Gastrocnemius medialis (tissue), 4 donors: ENCODE measurements around the gene GRIN3A. TPM values are rescaled to one million over a fixed set of nuclear protein-coding genes. Genes with fewer than 3 reads are reported as not detected.

ENCODE experiments used
- ATAC-seq, 2 donors: fragments of 150-250 bp; one replicate each; pipeline ENCODE4 v1.9.1; 2016
- DNase-seq, 2 donors: peaks; one replicate each; pipeline ENCODE4 v3.0.0-alpha.2; 2019
- H3K27ac ChIP-seq, 4 donors: fragments of 200-600 bp; sonication (generic); 1 replicate in 1 of 4; 2 replicates in 3 of 4; pipeline ENCODE4 v1.5.1; 2016 to 2018; ENCODE audit warnings: mild to moderate bottlenecking in 2 of 4, moderate library complexity in 1 of 4
- H3K27me3 ChIP-seq, 3 donors: fragments of 200-600 bp; sonication (generic) in 2 of 3; 1 replicate in 1 of 3; 2 replicates in 2 of 3; pipeline versions ENCODE4 v1.5.1 to v1.6.0; 2016 to 2019; ENCODE audit warnings: mild to moderate bottlenecking in 1 of 3, moderate library complexity in 1 of 3
- H3K36me3 ChIP-seq, 2 donors: fragments of 200-600 bp; sonication (generic) in 1 of 2; one replicate each; pipeline ENCODE4 v1.5.1; 2017 to 2018
- H3K4me1 ChIP-seq, 2 donors: fragments of 200-600 bp; sonication (generic) in 1 of 2; one replicate each; pipeline ENCODE4 v1.5.1; 2016 to 2017; ENCODE audit warnings: mild to moderate bottlenecking in 2 of 2
- H3K4me3 ChIP-seq, 4 donors: fragments of 200-600 bp; sonication (generic) in 3 of 4; 1 replicate in 1 of 4; 2 replicates in 3 of 4; pipeline ENCODE4 v1.5.1; 2016 to 2019; ENCODE audit warnings: mild to moderate bottlenecking in 2 of 4
- H3K9me3 ChIP-seq, 3 donors: fragments of 200-600 bp; sonication (generic) in 2 of 3; 1 replicate in 1 of 3; 2 replicates in 2 of 3; pipeline ENCODE4 v1.5.1; 2016 to 2019
- CTCF ChIP-seq, 5 experiments: fragments of 450-650 bp in 3 of 5; fragments of 200-600 bp in 2 of 5; sonication (generic) in 2 of 5; IDR thresholded peaks in 4 of 5; conservative IDR thresholded peaks in 1 of 5; 1 replicate in 4 of 5; 2 replicates in 1 of 5; pipeline ENCODE4 v1.5.1; 2016 to 2019; ENCODE audit warnings: antibody characterized with exemption in 5 of 5, mild to moderate bottlenecking in 3 of 5, moderate library complexity in 3 of 5
- POLR2A ChIP-seq, 2 donors: fragments of 450-650 bp; IDR thresholded peaks; one replicate each; pipeline ENCODE4 v1.6.1; 2017; ENCODE audit warnings: antibody characterized with exemption in 2 of 2, mild to moderate bottlenecking in 2 of 2, moderate library complexity in 2 of 2
- in situ Hi-C, 4 donors: fragments of 200-750 bp; cut with MboI; loops; one replicate each; pipeline versions ENCODE4 v1.15.0 to v1.8.0; 2017; ENCODE audit warnings: low sequenced_read_pairs in 4 of 4
- intact Hi-C: fragments of 100-400 bp; cut with DNase I; formaldehyde crosslinking; loops from one replicate; pipeline ENCODE4 v1.15.1; 2023; ENCODE audit warnings: low total_unique reads
- total RNA-seq, 4 donors: library from RNA; depleted of rRNA; stranded (reverse); fragments of >200 nt; gene quantifications; one replicate each; pipeline versions ENCODE4 v1.1.0 to v1.2.3, GENCODE V29; 2016

The GRIN3A gene
- total RNA-seq, 4 donors from 2014 or later = not detected

GRCh38 chr9:101684665-101685064 lies 53.8 kb downstream of the GRIN3A start:
- in situ Hi-C loops = no loop called here

GRCh38 chr9:101683236-101683635 lies 55.2 kb downstream of the GRIN3A start:
- no peak for DNase-seq
- intact Hi-C loops = no loop called here
- TF ChIP-seq CTCF (IDR thresholded peaks at IDR 0.05 in 4 of 5, conservative IDR thresholded peaks at IDR 0.05 in 1 of 5) = no peak
- no peak for TF ChIP-seq POLR2A (IDR thresholded peaks at IDR 0.05)
- no peaks in the 10 kb centered on the region for H3K9me3 ChIP-seq
- H3K27me3 ChIP-seq = no peaks in the 10 kb centered on the region
- no peaks in the 10 kb centered on the region for H3K4me1 ChIP-seq
- H3K36me3 ChIP-seq = no peaks in the 10 kb centered on the region
- no peak for ATAC-seq
- in situ Hi-C loops = no loop called here
- no peak overlapping the region for H3K27ac ChIP-seq
- no peak overlapping the region for H3K4me3 ChIP-seq

More at GRCh38 chr9:101684665-101685064, 53.8 kb downstream of the GRIN3A start:
- DNase-seq (no peak), ATAC-seq (no peak)
- H3K27me3 ChIP-seq = no peaks in the 10 kb centered on the region
- H3K4me1 ChIP-seq = no peaks in the 10 kb centered on the region
- intact Hi-C loops = no loop called here
- H3K36me3 ChIP-seq = no peaks in the 10 kb centered on the region
- H3K9me3 ChIP-seq = no peaks in the 10 kb centered on the region
- no peak overlapping the region for H3K4me3 ChIP-seq
- no peak for TF ChIP-seq POLR2A (IDR thresholded peaks at IDR 0.05)
- TF ChIP-seq CTCF (IDR thresholded peaks at IDR 0.05 in 4 of 5, conservative IDR thresholded peaks at IDR 0.05 in 1 of 5) = no peak
- H3K27ac ChIP-seq = no peak overlapping the region

GRCh38 chr9:101677861-101678260 lies 60.6 kb downstream of the GRIN3A start:
- DNase-seq (no peak), ATAC-seq (no peak)
- no peak overlapping the region for H3K27ac ChIP-seq
- intact Hi-C loops (no loop called here), in situ Hi-C loops (no loop called here)
- no peaks in the 10 kb centered on the region for H3K4me1 ChIP-seq
- no peaks in the 10 kb centered on the region for H3K27me3 ChIP-seq
- H3K36me3 ChIP-seq = no peaks in the 10 kb centered on the region
- TF ChIP-seq POLR2A (IDR thresholded peaks at IDR 0.05) (no peak), CTCF (IDR thresholded peaks at IDR 0.05 in 4 of 5, conservative IDR thresholded peaks at IDR 0.05 in 1 of 5) (no peak)
- no peak overlapping the region for H3K4me3 ChIP-seq
- H3K9me3 ChIP-seq = no peaks in the 10 kb centered on the region

- H3K4me1 ChIP-seq = no peaks in the 10 kb centered on the region
- H3K27ac ChIP-seq = no peak overlapping the region
- ATAC-seq (no peak), DNase-seq (no peak)
- in situ Hi-C loops (no loop called here), intact Hi-C loops (no loop called here)
- no peaks in the 10 kb centered on the region for H3K36me3 ChIP-seq
- TF ChIP-seq POLR2A (IDR thresholded peaks at IDR 0.05) (no peak), CTCF (IDR thresholded peaks at IDR 0.05 in 4 of 5, conservative IDR thresholded peaks at IDR 0.05 in 1 of 5) (no peak)
- no peaks in the 10 kb centered on the region for H3K27me3 ChIP-seq
- no peak overlapping the region for H3K4me3 ChIP-seq
- no peaks in the 10 kb centered on the region for H3K9me3 ChIP-seq
Measured at GRCh38 chr9:101675341-101675740, 63.1 kb downstream of the GRIN3A start.

- no peaks in the 10 kb centered on the region for H3K4me1 ChIP-seq
- in situ Hi-C loops (no loop called here), intact Hi-C loops (no loop called here)
- H3K4me3 ChIP-seq = no peak overlapping the region
- DNase-seq (no peak), ATAC-seq (no peak)
- no peak overlapping the region for H3K27ac ChIP-seq
- no peaks in the 10 kb centered on the region for H3K27me3 ChIP-seq
- no peaks in the 10 kb centered on the region for H3K36me3 ChIP-seq
- no peaks in the 10 kb centered on the region for H3K9me3 ChIP-seq
- no peak for TF ChIP-seq POLR2A (IDR thresholded peaks at IDR 0.05)
- TF ChIP-seq CTCF (IDR thresholded peaks at IDR 0.05 in 4 of 5, conservative IDR thresholded peaks at IDR 0.05 in 1 of 5) = no peak
Measured at GRCh38 chr9:101674165-101674564, 64.3 kb downstream of the GRIN3A start.
